GM18951 (cell line): ENCODE results near the gene BOLA3.
"Not testable (repeated sequence)": the region's sequence is repeated elsewhere in the genome, so short reads cannot be mapped to it uniquely, and the experiment has no call there.

ENCODE experiments used
- POLR2A ChIP-seq: IDR thresholded peaks from 4 replicates; pipeline ENCODE4 v1.6.1; 2011; ENCODE audit warnings: mild to moderate bottlenecking; ENCODE audit not compliant: insufficient read length, insufficient read depth; ENCODE audit errors: extremely low read depth
- in situ Hi-C: fragments of 300-500 bp; cut with MboI; formaldehyde crosslinking; loops from one replicate; pipeline ENCODE4 v1.12.0; 2022; ENCODE audit warnings: low sequenced_read_pairs, mixed read lengths, inconsistent platforms; ENCODE audit not compliant: unreplicated experiment

BOLA3 gene

GRCh38 chr2:74137651-74138599 lies 9.8 kb downstream of the BOLA3 start:
- in situ Hi-C loops = no loop called here
- TF ChIP-seq POLR2A = no peak

GRCh38 chr2:74131901-74132300 lies 15.8 kb downstream of the BOLA3 start:
- in situ Hi-C loops = no loop called here
- no peak for TF ChIP-seq POLR2A

- no peak for TF ChIP-seq POLR2A
- in situ Hi-C loops = no loop called here
Observed at GRCh38 chr2:74130211-74130995, 17.3 kb downstream of the BOLA3 start.

- in situ Hi-C loops = no loop called here
- TF ChIP-seq POLR2A = no peak
Observed at GRCh38 chr2:74128206-74128605, 19.5 kb downstream of the BOLA3 start.

GRCh38 chr2:74123955-74124354 lies 23.8 kb downstream of the BOLA3 start:
- in situ Hi-C loops = not testable (repeated sequence)

GRCh38 chr2:74121846-74122245 lies 25.9 kb downstream of the BOLA3 start:
- in situ Hi-C loops = not testable (repeated sequence)

- TF ChIP-seq POLR2A = peak; percentile 58
- in situ Hi-C loops = no loop called here
Observed at GRCh38 chr2:74119912-74120825, 27.5 kb downstream of the BOLA3 start.

GRCh38 chr2:74119339-74119738 lies 28.4 kb downstream of the BOLA3 start:
- no peak for TF ChIP-seq POLR2A
- in situ Hi-C loops = no loop called here

GRCh38 chr2:74111380-74111779 lies 36.3 kb downstream of the BOLA3 start:
- in situ Hi-C loops = no loop called here
- no peak for TF ChIP-seq POLR2A

- in situ Hi-C loops = no loop called here
- TF ChIP-seq POLR2A = no peak
Observed at GRCh38 chr2:74110537-74110936, 37.2 kb downstream of the BOLA3 start.

GRCh38 chr2:74109551-74109950 lies 38.2 kb downstream of the BOLA3 start:
- TF ChIP-seq POLR2A = no peak
- in situ Hi-C loops = no loop called here

- TF ChIP-seq POLR2A = no peak
- in situ Hi-C loops = no loop called here
Observed at GRCh38 chr2:74107071-74107470, 40.6 kb downstream of the BOLA3 start.

GRCh38 chr2:74105413-74105812 lies 42.3 kb downstream of the BOLA3 start:
- in situ Hi-C loops = no loop called here
- TF ChIP-seq POLR2A = no peak

- TF ChIP-seq POLR2A = no peak
- in situ Hi-C loops = no loop called here
Observed at GRCh38 chr2:74104839-74105238, 42.9 kb downstream of the BOLA3 start.
